Gastroesophageal sphincter (tissue), 3 donors: ENCODE results near the gene CSMD2.

Experiments
- POLR2A ChIP-seq, 2 donors: fragments of 450-650 bp; IDR thresholded peaks; one replicate each; pipeline ENCODE4 v1.6.1; 2017; ENCODE audit warnings: antibody characterized with exemption in 2 of 2, mild to moderate bottlenecking in 2 of 2, moderate library complexity in 1 of 2
- POLR2AphosphoS5 ChIP-seq: sonication (generic); formaldehyde crosslinking; IDR thresholded peaks from one replicate; pipeline ENCODE4 v1.6.1; 2017; ENCODE audit warnings: antibody characterized with exemption
- TF ChIP-seq, protein P1 (sequence below), 4 experiments: fragments of 200-600 bp in 2 of 4; fragments of 450-650 bp in 2 of 4; sonication (generic) in 1 of 4; IDR thresholded peaks; one replicate each; pipeline ENCODE4 v1.5.1; 2017 to 2019; ENCODE audit warnings: antibody characterized with exemption in 4 of 4, mild to moderate bottlenecking in 2 of 4, moderate library complexity in 2 of 4

DNA sequence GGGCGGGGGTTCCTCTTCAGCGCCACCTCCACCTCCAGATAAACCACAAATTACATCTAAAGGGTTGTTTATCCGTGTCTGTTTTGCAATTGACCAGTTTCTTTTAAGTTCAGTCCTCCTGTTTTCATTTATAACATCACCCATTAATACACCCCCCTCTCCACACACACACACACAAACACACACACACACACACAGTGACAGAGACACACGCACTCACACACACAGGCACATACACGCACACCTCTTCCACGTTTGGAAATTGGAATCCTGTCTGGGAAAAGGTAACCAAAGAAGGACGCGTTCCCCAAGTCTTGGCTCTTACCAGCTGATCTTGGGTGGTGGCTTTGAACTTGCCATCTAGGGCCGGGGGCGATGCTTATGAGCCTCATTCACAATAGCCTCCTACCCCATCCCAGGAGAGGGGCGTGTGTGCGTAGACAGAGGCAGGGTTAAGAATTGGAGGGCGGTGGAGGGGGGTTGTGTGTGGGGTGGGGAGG lies 442 bp upstream of the CSMD2 start:
- TF ChIP-seq POLR2AphosphoS5 (no peak), POLR2A (IDR thresholded peaks at IDR 0.05) (no peak)
- TF ChIP-seq, protein P1, sequence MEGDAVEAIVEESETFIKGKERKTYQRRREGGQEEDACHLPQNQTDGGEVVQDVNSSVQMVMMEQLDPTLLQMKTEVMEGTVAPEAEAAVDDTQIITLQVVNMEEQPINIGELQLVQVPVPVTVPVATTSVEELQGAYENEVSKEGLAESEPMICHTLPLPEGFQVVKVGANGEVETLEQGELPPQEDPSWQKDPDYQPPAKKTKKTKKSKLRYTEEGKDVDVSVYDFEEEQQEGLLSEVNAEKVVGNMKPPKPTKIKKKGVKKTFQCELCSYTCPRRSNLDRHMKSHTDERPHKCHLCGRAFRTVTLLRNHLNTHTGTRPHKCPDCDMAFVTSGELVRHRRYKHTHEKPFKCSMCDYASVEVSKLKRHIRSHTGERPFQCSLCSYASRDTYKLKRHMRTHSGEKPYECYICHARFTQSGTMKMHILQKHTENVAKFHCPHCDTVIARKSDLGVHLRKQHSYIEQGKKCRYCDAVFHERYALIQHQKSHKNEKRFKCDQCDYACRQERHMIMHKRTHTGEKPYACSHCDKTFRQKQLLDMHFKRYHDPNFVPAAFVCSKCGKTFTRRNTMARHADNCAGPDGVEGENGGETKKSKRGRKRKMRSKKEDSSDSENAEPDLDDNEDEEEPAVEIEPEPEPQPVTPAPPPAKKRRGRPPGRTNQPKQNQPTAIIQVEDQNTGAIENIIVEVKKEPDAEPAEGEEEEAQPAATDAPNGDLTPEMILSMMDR (IDR thresholded peaks at IDR 0.05): no peak
